GM19023 (cell line): ENCODE data around the gene MKRN2.
"Not testable (repeated sequence)": the region's sequence is repeated elsewhere in the genome, so short reads cannot be mapped to it uniquely, and the experiment has no call there.

Source experiments
- ATAC-seq: cut with Tn5 transposase; IDR thresholded peaks from one replicate; pipeline ENCODE4 v1.9.1; 2021; ENCODE audit warnings: mild to moderate bottlenecking, moderate library complexity; ENCODE audit not compliant: unreplicated experiment

Gene MKRN2, protein sequence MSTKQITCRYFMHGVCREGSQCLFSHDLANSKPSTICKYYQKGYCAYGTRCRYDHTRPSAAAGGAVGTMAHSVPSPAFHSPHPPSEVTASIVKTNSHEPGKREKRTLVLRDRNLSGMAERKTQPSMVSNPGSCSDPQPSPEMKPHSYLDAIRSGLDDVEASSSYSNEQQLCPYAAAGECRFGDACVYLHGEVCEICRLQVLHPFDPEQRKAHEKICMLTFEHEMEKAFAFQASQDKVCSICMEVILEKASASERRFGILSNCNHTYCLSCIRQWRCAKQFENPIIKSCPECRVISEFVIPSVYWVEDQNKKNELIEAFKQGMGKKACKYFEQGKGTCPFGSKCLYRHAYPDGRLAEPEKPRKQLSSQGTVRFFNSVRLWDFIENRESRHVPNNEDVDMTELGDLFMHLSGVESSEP

DNA sequence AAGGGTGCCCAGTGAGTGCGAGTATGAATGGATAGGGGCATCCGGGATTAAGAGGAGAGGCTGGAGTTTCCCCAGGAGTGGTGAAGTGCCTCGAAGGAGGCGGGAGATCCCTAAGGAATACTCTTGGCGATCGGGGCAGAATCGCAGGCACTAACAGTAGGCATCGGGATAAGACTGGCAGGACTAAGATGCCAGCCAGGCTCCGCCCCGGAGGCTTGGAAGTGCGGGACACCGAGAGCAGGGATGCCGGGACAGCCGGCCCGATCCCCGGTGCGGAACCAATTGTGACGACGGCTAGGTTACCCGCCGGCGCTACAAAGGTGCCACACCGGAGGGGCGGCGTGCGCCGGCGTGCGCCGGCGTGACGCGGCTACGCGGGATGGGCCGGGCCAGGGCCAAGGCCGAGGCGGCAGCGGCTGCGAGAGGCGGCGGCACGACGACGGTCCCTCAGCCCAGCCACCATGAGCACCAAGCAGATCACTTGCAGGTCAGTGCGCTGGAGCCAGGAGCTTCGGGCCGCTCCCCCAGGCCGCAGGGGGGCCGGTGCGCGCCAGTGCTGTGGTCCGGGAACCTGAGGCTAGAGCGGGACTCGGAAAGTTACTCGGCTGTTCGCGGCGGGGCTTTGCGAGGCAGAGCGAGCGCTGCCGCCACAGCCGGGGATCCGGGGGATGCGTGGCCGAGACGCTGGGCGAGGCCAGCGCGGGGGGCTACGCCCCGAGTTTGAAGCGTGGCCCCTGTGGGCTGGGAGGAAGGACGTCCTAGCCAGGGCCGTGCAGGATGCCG is at the start of gene MKRN2:
TSS of gene MKRN2 (plus strand) at position 398 of the 783 bp plus-strand sequence. CDS start at position 462, 64 bp downstream.
- ATAC-seq = peak; percentile 88

DNA sequence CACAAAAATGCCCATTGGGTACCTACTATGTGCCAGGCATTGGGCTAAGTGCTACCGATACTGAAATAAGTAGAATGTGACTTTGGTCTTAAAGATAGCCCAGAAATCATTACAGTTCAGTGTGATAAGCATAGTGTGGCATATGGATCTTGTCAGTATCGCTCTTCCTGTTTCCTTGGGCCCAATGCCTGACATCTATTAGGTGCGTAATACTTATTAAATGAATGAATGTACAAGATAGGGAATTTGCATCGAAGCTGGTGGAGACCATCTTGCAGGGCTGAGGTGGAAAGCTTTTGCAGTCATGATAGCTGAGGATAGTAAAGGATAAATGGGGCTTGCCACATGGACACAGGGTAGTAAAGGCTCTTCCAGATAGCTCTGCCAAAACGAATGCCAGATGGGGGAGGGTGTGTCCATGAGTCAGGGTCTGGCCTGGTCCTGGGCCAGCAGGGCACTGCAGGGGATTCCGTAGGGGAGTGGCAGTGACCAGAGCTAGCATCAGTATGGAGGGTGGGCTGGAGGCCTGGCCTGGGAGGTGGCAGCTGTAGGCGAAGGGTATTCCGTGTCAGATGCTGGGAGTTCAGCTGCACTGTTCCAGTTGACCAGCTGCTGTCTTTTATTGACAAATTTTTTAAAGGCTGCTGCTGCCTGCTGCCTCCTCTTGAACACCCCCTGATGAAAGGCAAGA is 49.2 kb upstream of the MKRN2 start:
- no peak for ATAC-seq

DNA sequence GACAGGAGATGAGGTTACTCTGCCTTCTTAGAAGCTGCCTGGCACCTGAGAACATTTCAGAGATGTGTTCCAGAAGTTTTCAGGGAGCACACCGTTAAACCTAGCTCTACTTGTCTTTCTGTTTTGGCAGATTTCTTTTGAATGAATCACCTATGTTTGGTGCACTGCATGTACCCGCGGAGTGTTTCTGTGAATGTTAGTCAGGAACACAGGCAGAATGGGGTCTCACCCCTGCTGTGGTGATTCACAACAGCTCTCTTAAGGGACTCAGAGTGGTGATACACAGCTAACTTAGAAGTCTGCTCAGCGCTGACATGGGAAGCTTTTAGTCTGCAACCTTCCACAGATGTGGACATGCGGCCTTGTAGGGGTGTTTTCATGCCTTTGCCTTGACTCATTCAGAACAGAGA is 48.6 kb upstream of the MKRN2 start:
- no peak for ATAC-seq

DNA sequence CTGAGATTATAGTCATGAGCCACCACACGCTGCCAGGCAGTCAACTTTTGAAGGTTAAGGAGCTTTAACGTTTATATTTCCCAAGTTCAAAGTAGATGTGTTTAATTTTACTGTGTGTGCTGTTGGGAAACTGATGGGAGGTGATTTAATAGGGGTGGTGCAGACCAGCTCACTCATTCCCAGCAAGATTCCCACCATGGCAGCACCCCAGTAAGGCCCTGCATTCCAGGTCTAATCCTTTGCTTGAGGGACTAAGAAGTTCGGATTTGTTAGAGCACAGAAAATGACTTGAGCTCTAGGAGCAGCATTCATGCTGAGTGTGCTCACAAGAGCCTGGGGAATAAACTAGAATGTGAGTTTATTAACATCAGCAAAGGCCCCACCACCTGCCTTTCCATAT is 47.4 kb upstream of the MKRN2 start:
- no peak for ATAC-seq

DNA sequence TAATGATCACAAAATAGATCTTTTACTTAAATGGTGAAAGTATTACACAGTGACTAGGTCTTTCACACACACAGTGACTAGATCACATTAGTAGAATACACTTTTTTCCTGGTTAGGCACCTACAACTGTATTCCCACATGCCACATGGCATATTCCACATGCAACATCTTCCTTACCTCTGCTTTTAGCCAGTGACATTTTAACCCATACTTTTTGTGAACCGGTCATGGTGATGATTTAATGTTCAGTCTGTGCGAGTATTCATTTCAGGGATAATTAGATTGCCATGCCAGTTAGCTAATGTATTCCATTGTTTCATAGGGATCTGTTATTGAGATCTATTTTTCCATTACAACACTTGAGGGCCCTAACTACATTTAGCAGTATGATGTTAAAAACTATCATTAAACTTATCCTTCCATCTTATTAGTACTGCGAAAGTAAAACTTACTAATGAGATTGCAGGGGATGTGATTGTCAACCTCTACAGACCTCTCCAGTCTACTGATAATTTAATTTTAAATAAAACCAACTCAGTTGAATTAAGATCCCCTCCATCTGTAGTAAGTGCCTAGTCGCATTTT is 44.3 kb upstream of the MKRN2 start:
- no peak for ATAC-seq

DNA sequence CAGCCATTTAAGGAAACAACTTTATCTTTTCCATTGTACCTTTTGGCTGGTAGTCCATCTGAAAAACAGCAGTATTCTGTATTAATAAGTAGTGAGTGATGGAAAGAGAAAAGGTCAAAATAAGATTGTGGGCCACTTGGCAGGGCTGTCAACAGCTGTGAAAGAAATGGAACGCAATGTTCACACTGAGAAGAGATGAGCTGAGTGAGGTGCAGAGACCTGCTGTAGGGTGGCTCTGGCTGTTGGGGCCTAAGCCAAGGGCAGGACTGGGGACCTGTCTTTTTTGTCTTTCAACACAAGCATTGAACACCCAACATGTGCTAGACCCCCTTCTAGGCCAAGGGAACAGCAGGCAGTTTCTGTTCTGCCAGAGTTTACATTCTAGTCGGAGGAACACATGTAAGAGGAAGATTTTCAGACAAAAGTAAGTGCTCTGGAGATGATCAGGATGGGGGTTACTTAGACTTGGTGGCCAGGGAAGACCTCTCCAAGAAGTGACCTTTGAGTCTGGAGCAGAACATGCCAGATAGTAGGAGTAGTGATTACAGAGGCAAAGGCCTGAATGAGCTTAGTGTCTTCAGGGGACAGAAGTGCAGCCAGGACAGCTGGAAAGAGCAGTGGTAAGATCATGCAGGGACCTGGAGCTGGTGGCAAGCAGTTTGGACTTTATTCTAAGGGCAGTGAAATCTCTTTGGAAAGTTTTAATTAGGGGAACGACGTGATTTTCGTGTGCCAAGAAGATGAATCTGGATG is 43.0 kb upstream of the MKRN2 start:
- ATAC-seq = no peak

DNA sequence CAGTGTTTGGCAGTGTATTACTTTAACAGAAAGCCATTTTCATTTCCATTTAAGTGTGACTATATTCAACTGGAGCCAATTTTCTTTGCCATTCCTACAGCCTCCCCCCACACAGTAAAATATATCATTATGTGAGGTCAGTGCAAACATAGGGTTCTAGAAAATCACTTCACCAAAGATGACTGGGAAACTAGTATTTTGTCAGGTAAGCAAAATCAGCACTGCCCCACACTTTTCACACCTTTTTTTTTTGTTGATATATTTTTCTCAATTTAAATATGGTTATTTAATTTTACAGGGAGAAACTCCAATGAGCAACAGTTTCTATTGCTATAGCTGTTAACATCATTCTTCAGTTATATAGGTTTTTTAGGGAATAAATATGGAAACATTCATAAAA is 41.3 kb upstream of the MKRN2 start:
- ATAC-seq = no peak

DNA sequence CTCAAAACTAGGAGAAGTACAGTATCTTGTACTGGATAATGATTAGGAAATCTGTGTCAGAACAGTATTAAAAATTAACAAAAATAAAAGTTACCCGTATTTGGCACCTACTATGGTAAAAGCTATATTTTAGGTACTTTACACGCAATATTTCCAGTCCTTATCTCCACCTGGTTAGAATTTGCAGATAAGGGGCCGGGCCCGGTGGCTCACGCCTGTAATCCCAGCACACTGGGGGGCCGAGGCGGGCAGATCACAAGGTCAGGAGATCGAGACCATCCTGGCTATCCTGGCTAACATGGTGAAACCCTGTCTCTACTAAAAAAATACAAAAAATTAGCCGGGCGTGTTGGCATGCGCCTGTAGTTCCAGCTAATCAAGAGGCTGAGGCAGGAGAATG is 40.0 kb upstream of the MKRN2 start:
- no peak for ATAC-seq

DNA sequence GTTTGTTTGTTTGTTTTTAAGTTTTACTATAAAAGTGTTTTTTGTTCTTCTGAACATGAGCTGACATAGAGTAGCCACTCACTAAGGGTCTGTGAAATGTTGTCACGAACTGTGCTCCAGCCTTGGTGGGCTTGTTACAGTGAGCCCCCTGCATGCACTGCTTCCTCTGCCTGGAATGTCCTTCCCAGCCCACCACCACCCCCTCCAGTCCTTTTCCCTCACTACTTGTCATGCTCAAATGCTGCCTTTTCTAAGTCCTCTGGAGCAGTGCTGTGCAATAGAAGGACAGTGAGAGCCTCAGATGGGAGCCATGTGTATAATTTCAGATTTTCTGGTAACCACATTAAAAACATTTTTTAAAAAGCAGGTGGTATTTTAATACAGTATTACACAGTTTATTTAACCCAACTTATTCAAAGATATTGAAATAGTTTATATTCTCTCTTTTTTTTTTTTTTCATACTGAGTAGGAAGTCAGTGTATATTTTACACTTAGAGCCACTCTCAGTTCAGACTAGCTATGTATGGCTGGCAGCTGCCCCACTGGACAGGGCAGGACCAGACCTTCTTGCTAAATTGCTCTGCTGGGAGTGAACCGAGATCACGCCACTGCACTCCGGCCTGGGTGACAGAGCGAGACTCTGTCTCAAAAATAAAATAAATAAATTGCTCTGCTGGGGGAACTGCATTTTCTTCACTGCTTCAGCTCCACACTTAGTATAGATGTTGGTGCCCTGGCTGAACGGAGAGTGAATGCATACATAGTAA is 38.4 kb upstream of the MKRN2 start:
- no peak for ATAC-seq

DNA sequence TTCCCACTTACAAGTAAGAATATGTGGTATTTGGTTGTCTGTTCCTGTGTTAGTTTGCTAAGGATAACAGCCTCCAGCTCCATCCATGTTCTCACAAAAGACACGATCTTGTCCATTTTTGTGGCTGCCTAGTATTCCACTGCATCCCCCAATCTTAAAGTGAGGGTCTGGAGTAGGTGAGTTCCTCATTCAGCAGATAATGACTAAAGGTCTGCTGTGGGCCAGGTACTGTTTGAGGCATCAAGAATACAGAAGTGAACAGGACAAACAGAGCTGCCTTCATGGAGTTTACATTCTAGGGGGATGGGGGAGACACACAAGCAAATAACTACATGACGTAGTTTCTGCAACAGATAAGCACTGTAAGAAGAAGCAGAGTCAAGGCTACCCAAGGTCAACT is 35.9 kb upstream of the MKRN2 start:
- ATAC-seq = no peak

DNA sequence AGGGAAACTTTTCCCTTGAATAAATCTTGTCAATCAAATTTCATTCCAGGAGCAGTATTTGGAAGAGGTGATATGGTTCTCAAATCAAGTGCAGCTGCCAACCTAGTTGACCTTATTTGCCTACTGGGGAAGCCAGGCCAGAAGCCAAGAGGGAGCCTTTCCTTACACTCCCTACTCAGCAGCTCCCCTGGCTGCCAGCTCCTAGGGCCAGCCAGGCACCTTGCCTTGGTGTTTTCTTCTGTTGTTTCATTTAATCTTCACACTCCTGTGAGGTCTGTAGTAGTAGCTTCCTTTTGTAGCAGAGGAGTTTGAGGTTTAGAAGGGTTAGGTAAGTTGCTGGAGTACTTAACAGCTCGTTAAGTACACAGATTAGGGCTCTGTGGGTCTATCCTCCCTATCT is 34.2 kb upstream of the MKRN2 start:
- no peak for ATAC-seq

DNA sequence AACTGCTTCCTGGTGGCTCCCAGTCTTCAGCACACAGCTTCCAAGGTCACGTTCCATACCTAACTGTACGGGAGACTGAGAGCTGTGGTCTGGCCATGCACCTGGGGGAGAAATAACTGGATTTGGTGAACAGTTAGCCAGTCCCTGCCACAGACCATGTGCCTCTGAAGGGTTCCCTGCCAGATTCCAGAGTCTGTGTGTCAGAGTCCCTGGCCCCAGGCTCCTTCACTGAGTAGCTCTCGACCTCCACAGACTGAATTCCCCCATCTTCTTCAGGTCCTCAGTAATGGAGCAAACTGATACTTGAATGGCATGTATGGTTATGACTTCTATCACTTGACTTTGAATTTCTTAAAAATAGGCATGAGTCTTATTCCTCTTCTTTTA is 29.1 kb upstream of the MKRN2 start:
- ATAC-seq = no peak

DNA sequence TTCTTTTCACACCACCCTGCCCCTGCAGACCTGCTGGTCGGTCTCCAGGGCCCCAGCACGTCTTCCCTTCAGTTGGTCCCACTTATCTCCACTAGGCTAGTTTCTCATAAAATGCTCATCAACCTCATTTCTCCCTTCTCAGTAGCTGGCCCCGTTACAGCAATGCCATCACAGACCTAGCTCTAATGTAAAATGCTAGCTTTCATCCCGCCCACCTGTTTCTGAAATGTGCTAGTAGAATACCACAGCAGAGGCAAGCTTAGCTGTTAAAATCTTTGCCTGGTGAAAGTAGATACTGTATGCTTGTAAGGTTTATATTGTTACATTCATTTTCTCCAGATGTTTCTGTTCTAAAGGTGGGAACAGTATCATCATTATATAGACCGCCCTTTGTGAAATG is 24.7 kb upstream of the MKRN2 start:
- ATAC-seq = no peak

DNA sequence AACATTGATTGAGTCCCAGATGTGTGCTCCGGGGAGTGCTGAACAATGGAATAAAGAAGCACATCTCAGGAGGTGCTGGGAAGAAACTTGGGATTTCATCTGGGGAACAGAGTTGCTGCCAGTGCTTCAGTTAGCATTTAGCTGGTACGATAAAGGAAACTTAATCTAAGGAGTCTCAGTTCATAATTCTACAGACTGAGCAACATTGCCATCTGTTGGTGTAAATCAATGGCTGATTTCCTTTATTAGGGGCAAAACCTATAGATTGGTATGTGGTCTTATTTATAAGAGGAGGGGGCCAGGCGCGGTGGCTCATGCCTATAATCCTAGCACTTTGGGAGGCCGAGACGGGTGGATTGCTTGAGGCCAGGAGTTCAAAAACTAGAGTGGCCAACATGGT is 20.5 kb upstream of the MKRN2 start:
- no peak for ATAC-seq

DNA sequence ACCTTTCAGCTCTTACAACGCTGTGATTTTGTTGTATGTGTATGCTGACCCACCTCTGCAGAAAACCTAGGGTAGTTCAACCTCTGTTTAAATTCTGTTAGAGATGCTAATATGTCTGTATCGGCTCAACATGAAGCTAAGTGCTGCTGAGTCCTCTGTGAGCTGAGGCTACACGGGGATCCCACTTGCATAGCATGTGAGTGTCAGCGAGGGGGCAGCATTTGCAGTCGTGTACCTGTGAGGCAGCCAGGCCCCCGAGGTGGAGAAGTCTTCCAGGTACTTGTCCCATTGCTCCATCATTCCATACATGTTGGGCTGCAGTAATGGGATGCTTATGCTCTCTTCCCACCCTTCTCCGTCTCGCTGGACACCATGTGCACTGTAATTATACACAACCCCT is 15.3 kb upstream of the MKRN2 start:
- ATAC-seq = no peak

DNA sequence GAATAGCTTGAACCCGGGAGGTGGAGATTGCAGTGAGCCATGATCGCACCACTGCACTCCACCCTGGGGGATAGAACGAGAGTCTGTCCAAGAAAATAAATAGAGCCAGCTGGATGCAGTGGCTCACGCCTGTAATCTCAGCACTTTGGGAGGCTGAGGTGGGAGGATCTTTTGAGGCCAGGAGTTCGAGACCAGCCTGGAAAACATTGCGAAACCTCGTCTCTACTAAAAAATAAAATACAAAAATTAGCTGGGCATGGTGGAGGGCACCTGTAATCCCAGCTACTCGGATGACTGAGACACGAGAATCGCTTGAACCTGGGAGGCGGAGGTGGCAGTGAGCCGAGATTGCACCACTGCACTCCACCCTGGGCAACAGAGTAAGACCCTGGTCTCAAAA is 13.4 kb upstream of the MKRN2 start:
- ATAC-seq = not testable (repeated sequence)

DNA sequence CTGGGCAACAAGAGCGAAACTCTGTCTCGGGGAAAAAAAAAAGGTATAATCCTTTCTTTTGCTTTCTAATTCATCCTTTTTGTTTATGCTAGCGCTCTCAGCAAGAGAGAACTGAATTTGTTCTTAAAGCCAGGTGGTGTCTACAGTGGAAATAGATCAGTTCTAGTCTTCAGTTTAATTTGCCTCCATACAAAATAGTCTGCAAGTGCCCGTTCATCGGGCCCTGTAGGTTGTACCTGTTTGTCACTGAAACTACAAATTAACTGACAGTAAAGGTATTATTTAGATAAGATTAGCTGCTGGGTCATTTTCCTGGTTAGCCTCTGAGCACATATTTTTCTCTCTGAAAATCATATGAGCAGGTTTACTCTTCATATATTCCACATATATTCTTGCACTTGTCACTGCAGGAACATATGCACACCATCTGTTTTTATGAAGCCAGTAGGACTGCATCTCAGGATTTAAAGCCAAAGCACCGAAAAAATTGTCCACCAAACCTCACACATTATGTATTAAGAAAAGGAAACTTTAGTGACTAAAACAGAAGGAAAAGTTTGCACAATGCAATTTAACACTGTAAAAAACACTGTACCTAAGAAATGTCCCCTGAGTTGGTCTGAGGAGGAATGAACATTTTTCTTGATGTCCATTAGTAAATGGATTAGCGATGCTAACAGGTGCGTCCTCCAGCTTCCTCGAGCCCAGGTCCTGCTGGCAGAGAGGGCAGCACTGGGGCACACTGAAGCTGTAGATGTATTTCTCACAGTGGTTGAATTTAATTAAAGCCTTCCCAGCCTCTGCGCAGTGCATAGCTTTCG is 12.0 kb upstream of the MKRN2 start:
- ATAC-seq = no peak

DNA sequence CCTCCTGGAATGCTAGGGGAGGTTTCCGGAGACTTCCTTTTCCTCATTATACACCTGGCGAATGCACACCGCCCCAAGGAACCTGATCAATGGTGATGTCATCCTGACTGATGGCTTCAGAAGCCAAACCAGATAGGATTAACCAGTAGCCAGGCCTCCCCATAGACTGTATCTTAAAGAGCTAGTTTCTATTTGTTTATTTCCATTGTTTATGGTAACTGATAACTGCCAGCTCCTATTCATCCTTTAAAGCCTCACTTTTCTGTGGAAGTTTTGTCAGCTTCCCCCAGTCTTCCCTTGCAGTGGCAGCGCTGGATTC is 11.5 kb upstream of the MKRN2 start, which contains the start of gene MKRN2OS:
TSS of gene MKRN2OS (minus strand) at position 27 of the 319 bp plus-strand sequence. CDS start 35 bp downstream, outside the sequence.
- ATAC-seq = no peak
